AG04449 (cell line): Measurements from ENCODE around the gene CDX2.
"Not testable (repeated sequence)": the region's sequence is repeated elsewhere in the genome, so short reads cannot be mapped to it uniquely, and the experiment has no call there.

ENCODE experiments used
- CTCF ChIA-PET: fragments of 350-600 bp; formaldehyde crosslinking; extraction: SDS; loops from one replicate; lab custom pipeline; 2021; ENCODE audit warnings: antibody characterized with exemption; lab: Yijun Ruan, JAX
- POLR2A ChIA-PET: fragments of 400-600, 350-600 bp; formaldehyde crosslinking; extraction: SDS; loops from one replicate; lab custom pipeline; 2020; ENCODE audit warnings: antibody characterized with exemption, inconsistent platforms; lab: Yijun Ruan, JAX
- DNase-seq: peaks from one replicate; pipeline ENCODE4 v3.0.0-alpha.2; 2010; ENCODE audit warnings: low read depth, low spot score
- H3K4me3 ChIP-seq: 2 replicates; pipeline ENCODE4 v1.5.1; 2011; ENCODE audit warnings: low read depth, mild to moderate bottlenecking, control low read depth, low read length
- CTCF ChIP-seq: IDR thresholded peaks from one replicate; pipeline ENCODE4 v1.5.1; 2011; ENCODE audit warnings: mild to moderate bottlenecking, moderate library complexity, low read length, control low read depth, inconsistent platforms; ENCODE audit not compliant: insufficient read depth; ENCODE audit errors: missing control alignments

The CDX2 gene

GRCh38 chr13:27969082-27969865 is at the start of gene CDX2:
CDX2 (minus strand) TSS chr13:27969315; CDS start chr13:27969006, 309 bp downstream.
- H3K4me3 ChIP-seq = no peak within 1 kb of the TSS
- TF ChIP-seq CTCF = no peak
- no peak for DNase-seq
- ChIA-PET CTCF (interaction anchor here (1.0 to 3.4 kb wide), 4 partner anchors 15 to 607 kb away, joined by 3 to 17 read pairs (median 5); no protein-coding TSS in a partner anchor), POLR2A (no interaction called here)

- DNase-seq = no peak
- ChIA-PET CTCF (no interaction called here), POLR2A (no interaction called here)
- TF ChIP-seq CTCF = no peak
- no peak overlapping the region for H3K4me3 ChIP-seq
Measured at GRCh38 chr13:28014301-28014700, 45.2 kb upstream of the CDX2 start.

DNA sequence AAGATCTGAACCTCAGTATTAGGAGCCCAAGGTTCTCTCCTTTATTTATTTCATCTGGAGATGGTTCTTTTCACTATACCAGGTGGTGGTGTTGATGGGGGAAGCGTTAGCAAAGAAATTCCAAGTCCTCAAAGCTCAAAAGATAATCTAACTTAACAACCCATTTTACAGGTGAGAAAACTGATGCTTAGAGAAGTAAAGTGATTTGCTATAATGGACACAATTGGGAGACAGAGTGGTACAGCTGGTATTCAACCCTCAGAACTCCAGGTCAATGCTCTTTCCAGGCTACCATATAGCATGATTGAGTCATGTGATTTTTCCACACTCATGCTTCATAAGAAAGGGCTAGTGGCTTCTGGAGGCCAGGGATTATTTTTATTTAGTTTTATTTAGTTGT is 44.4 kb upstream of the CDX2 start:
- no peak for TF ChIP-seq CTCF
- ChIA-PET CTCF (no interaction called here), POLR2A (no interaction called here)
- H3K4me3 ChIP-seq = no peak overlapping the region
- DNase-seq = no peak

DNA sequence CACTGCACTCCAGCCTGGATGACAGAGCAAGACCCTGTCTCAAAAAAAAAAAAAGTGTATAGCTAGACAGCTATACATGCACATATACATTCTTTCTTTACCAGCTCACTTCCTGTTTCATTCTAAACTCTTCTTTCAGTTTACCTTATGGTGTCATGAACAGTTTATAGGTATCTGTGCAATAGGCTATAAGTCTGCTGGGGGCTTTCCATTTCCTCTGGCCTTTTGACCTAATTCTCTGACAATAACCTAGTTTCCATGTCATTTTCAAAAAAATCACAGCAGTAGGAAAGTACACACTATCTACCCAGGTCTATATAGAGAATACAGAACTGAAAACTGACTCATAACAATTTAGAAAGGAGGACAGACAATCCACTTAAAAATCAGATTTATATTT is 43.8 kb upstream of the CDX2 start:
- ChIA-PET CTCF (interaction anchor here (0.6 to 1.4 kb wide), 5 partner anchors 12 to 182 kb away, joined by 3 to 4 read pairs (median 3); partner anchors contain the start of gene URAD), POLR2A (no interaction called here)
- DNase-seq = no peak
- H3K4me3 ChIP-seq = no peak overlapping the region
- TF ChIP-seq CTCF = no peak

GRCh38 chr13:28012383-28012782 is 43.3 kb upstream of the CDX2 start:
- TF ChIP-seq CTCF = no peak
- ChIA-PET CTCF (interaction anchor here (0.6 to 1.4 kb wide), 6 partner anchors 9 to 182 kb away, joined by 3 to 4 read pairs (median 3); partner anchors contain the start of gene URAD), POLR2A (no interaction called here)
- DNase-seq = no peak
- H3K4me3 ChIP-seq = no peak overlapping the region

DNA sequence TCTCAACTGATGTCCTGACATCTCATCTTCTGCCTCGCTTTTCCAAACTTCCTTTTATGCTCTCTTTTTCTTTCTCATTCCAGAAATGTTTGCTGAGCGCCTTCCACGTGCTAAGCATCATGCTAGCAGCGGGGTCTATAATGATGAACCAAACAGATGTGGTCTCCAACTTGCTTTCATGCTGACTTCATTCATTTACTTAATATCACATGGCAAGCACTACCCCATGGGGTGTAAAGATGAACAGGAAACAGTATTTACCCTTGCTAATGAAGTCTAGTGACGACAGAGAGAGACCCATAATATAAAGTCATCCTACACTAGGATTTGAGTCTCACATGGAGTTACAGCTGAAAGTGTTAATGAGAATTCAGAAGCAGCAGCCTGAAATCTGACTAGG is 40.9 kb upstream of the CDX2 start:
- TF ChIP-seq CTCF = no peak
- CTCF ChIA-PET = no interaction called here

GRCh38 chr13:28005016-28005415 is 35.9 kb upstream of the CDX2 start:
- H3K4me3 ChIP-seq, CTCF ChIA-PET, POLR2A ChIA-PET, DNase-seq: not testable (repeated sequence)

More for the DNA sequence above, 40.9 kb upstream of the CDX2 start:
- H3K4me3 ChIP-seq = no peak overlapping the region
- POLR2A ChIA-PET = no interaction called here
- no peak for DNase-seq
